HG02759 (cell line): ENCODE results near the gene LYPD3.
"Not testable (repeated sequence)": the region's sequence is repeated elsewhere in the genome, so short reads cannot be mapped to it uniquely, and the experiment has no call there.

Experiments used
- ATAC-seq: cut with Tn5 transposase; IDR thresholded peaks from one replicate; pipeline ENCODE4 v1.9.1; 2021; ENCODE audit warnings: mild to moderate bottlenecking, moderate library complexity; ENCODE audit not compliant: unreplicated experiment

LYPD3 gene

GRCh38 chr19:43465468-43466120 lies at the start of gene LYPD3:
Gene LYPD3 (minus strand): TSS chr19:43465608. CDS start chr19:43465571, 37 bp downstream.
- ATAC-seq = no peak

- not testable (repeated sequence) for ATAC-seq
Measured at GRCh38 chr19:43512399-43512798, 47.0 kb upstream of the LYPD3 start.

- no peak for ATAC-seq
Measured at GRCh38 chr19:43511324-43511723, 45.9 kb upstream of the LYPD3 start.

- no peak for ATAC-seq
Measured at GRCh38 chr19:43510713-43511112, 45.3 kb upstream of the LYPD3 start.

GRCh38 chr19:43507880-43508279 lies 42.5 kb upstream of the LYPD3 start:
- ATAC-seq = no peak

GRCh38 chr19:43506629-43507028 lies 41.2 kb upstream of the LYPD3 start:
- no peak for ATAC-seq

- ATAC-seq = no peak
Measured at GRCh38 chr19:43505941-43506340, 40.5 kb upstream of the LYPD3 start.

- ATAC-seq = no peak
Measured at GRCh38 chr19:43505186-43505456, 39.7 kb upstream of the LYPD3 start.

- peak; percentile 24 for ATAC-seq
Measured at GRCh38 chr19:43504426-43505185, 39.2 kb upstream of the LYPD3 start, which contains the start of gene PHLDB3. Gene PHLDB3 (minus strand): TSS chr19:43504746. CDS start chr19:43504118, 628 bp downstream.

- ATAC-seq = peak; percentile 86
Measured at GRCh38 chr19:43503501-43504425, 38.4 kb upstream of the LYPD3 start.

GRCh38 chr19:43502419-43502976 lies 37.1 kb upstream of the LYPD3 start:
- ATAC-seq = no peak

GRCh38 chr19:43501661-43502418 lies 36.4 kb upstream of the LYPD3 start:
- ATAC-seq = no peak

- ATAC-seq = no peak
Measured at GRCh38 chr19:43499042-43499441, 33.6 kb upstream of the LYPD3 start.

- no peak for ATAC-seq
Measured at GRCh38 chr19:43498233-43498842, 32.9 kb upstream of the LYPD3 start.

- no peak for ATAC-seq
Measured at GRCh38 chr19:43496960-43497359, 31.6 kb upstream of the LYPD3 start.

GRCh38 chr19:43495082-43495481 lies 29.7 kb upstream of the LYPD3 start:
- ATAC-seq = no peak

- no peak for ATAC-seq
Measured at GRCh38 chr19:43490759-43491158, 25.4 kb upstream of the LYPD3 start.

GRCh38 chr19:43489979-43490599 lies 24.7 kb upstream of the LYPD3 start:
- no peak for ATAC-seq

GRCh38 chr19:43489310-43489709 lies 23.9 kb upstream of the LYPD3 start:
- ATAC-seq = no peak

GRCh38 chr19:43488179-43488578 lies 22.8 kb upstream of the LYPD3 start:
- ATAC-seq = no peak
